Astrocyte (in vitro differentiated cells and primary cell): ENCODE measurements around the gene FNDC3A. TPM values are rescaled to one million over a fixed set of nuclear protein-coding genes. Genes with fewer than 3 reads are reported as not detected.

Experiments
- DNase-seq: peaks from one replicate; pipeline ENCODE4 v3.0.0-alpha.2; 2010; ENCODE audit warnings: low read depth
- FAIRE-seq: peaks from 2 replicates; lab custom pipeline; 2011; peaks lifted over from hg19 to GRCh38; lab: Jason Lieb, UNC
- H2AFZ ChIP-seq: 2 replicates; pipeline ENCODE4 v1.6.0; 2012; ENCODE audit warnings: low read depth, low read length, inconsistent platforms
- H3K27ac ChIP-seq: 2 replicates; pipeline ENCODE4 v1.5.1; 2011; ENCODE audit warnings: low read depth, low read length, inconsistent platforms
- H3K27me3 ChIP-seq: 2 replicates; pipeline ENCODE4 v1.6.0; 2011; ENCODE audit warnings: low read length, inconsistent platforms; ENCODE audit not compliant: insufficient read depth
- H3K36me3 ChIP-seq: 2 replicates; pipeline ENCODE4 v1.5.1; 2011; ENCODE audit warnings: low read length, inconsistent platforms; ENCODE audit not compliant: insufficient read depth
- H3K4me1 ChIP-seq: 2 replicates; pipeline ENCODE4 v1.5.1; 2011; ENCODE audit warnings: low read length, inconsistent platforms; ENCODE audit not compliant: insufficient read depth
- H3K4me2 ChIP-seq: 2 replicates; pipeline ENCODE4 v1.6.0; 2012; ENCODE audit warnings: low read length, inconsistent platforms
- H3K4me3 ChIP-seq: 2 replicates; pipeline ENCODE4 v1.5.1; 2011; ENCODE audit warnings: low read depth, mild to moderate bottlenecking, low read length, inconsistent platforms; ENCODE audit not compliant: insufficient read depth
- H3K79me2 ChIP-seq: 2 replicates; pipeline ENCODE4 v1.6.0; 2012; ENCODE audit warnings: mild to moderate bottlenecking, low read length, inconsistent platforms; ENCODE audit not compliant: insufficient read depth
- H3K9ac ChIP-seq: 2 replicates; pipeline ENCODE4 v1.6.0; 2012; ENCODE audit warnings: mild to moderate bottlenecking, low read length, inconsistent platforms
- H3K9me3 ChIP-seq: 2 replicates; pipeline ENCODE4 v1.5.1; 2012; ENCODE audit warnings: low read depth, mild to moderate bottlenecking, low read length, inconsistent platforms; ENCODE audit not compliant: insufficient read depth
- H4K20me1 ChIP-seq: 2 replicates; pipeline ENCODE4 v1.6.0; 2012; ENCODE audit warnings: low read length, inconsistent platforms; ENCODE audit not compliant: insufficient read depth
- H3K27ac Mint-ChIP-seq: one replicate; pipeline ENCODE4 v1.8.0; 2021; ENCODE audit warnings: mild to moderate bottlenecking, mixed read lengths; ENCODE audit not compliant: unreplicated experiment
- H3K27me3 Mint-ChIP-seq: one replicate; pipeline ENCODE4 v1.8.0; 2021; ENCODE audit warnings: low read depth, mixed read lengths; ENCODE audit not compliant: unreplicated experiment
- H3K36me3 Mint-ChIP-seq: one replicate; pipeline ENCODE4 v1.8.0; 2021; ENCODE audit warnings: low read depth, mixed read lengths; ENCODE audit not compliant: unreplicated experiment
- H3K4me1 Mint-ChIP-seq: one replicate; pipeline ENCODE4 v1.8.0; 2021; ENCODE audit warnings: low read depth, mixed read lengths; ENCODE audit not compliant: unreplicated experiment
- H3K4me3 Mint-ChIP-seq: one replicate; pipeline ENCODE4 v1.8.0; 2021; ENCODE audit warnings: mild to moderate bottlenecking, moderate library complexity, mixed read lengths; ENCODE audit not compliant: unreplicated experiment
- H3K9me3 Mint-ChIP-seq: one replicate; pipeline ENCODE4 v1.8.0; 2021; ENCODE audit warnings: mild to moderate bottlenecking, mixed read lengths; ENCODE audit not compliant: unreplicated experiment
- CTCF ChIP-seq: IDR thresholded peaks from 2 replicates; pipeline ENCODE4 v1.5.1; 2011; ENCODE audit warnings: low read depth, mild to moderate bottlenecking, inconsistent platforms, low read length, moderate library complexity; ENCODE audit not compliant: insufficient read depth
- EZH2 ChIP-seq: IDR thresholded peaks from 2 replicates; pipeline ENCODE4 v1.6.1; 2012; ENCODE audit warnings: mild to moderate bottlenecking, low read length, inconsistent platforms; ENCODE audit not compliant: insufficient read depth
- total RNA-seq: library from RNA; stranded (reverse); gene quantifications from 2 replicates; pipeline ENCODE4 v1.2.1, GENCODE V29; 2021

FNDC3A gene
- total RNA-seq, 1 donor from 2014 or later, result 82.6 TPM

GRCh38 chr13:48930918-48931317 lies 44.8 kb upstream of the FNDC3A start:
- Histone ChIP-seq H2AFZ (no peak overlapping the region), H3K4me3 (no peak overlapping the region), H3K36me3 (no peaks in the 10 kb centered on the region), H3K79me2 (no peaks in the 10 kb centered on the region), H3K4me2 (no peak overlapping the region), H3K9ac (no peak overlapping the region), H4K20me1 (no peaks in the 10 kb centered on the region), H3K4me1 (no peaks in the 10 kb centered on the region), H3K9me3 (no peaks in the 10 kb centered on the region), H3K27me3 (no peaks in the 10 kb centered on the region), H3K27ac (no peak overlapping the region)
- Mint-ChIP-seq H3K27ac (no peak overlapping the region), H3K4me1 (no peaks in the 10 kb centered on the region), H3K9me3 (peaks cover 4% of the 10 kb centered on the region), H3K36me3 (no peaks in the 10 kb centered on the region), H3K27me3 (no peaks in the 10 kb centered on the region), H3K4me3 (no peak overlapping the region)
- DNase-seq, result no peak
- TF ChIP-seq EZH2 (no peak), CTCF (no peak)
- no peak for FAIRE-seq

- no peak overlapping the region for H3K27ac Mint-ChIP-seq
- no peaks in the 10 kb centered on the region for H3K36me3 Mint-ChIP-seq
- no peaks in the 10 kb centered on the region for H3K4me1 Mint-ChIP-seq
- H4K20me1 ChIP-seq, result no peaks in the 10 kb centered on the region
- no peak overlapping the region for H3K9ac ChIP-seq
- no peaks in the 10 kb centered on the region for H3K27me3 ChIP-seq
- DNase-seq (no peak), FAIRE-seq (no peak)
- no peak overlapping the region for H2AFZ ChIP-seq
- H3K27ac ChIP-seq, result no peak overlapping the region
- no peaks in the 10 kb centered on the region for H3K9me3 ChIP-seq
- H3K79me2 ChIP-seq, result no peaks in the 10 kb centered on the region
- H3K4me1 ChIP-seq, result peaks cover 4% of the 10 kb centered on the region
- no peak overlapping the region for H3K4me2 ChIP-seq
- TF ChIP-seq EZH2 (no peak), CTCF (no peak)
- no peak overlapping the region for H3K4me3 ChIP-seq
- H3K9me3 Mint-ChIP-seq, result peaks cover 3% of the 10 kb centered on the region
- no peaks in the 10 kb centered on the region for H3K27me3 Mint-ChIP-seq
- no peaks in the 10 kb centered on the region for H3K36me3 ChIP-seq
- H3K4me3 Mint-ChIP-seq, result no peak overlapping the region
Observed at GRCh38 chr13:48938308-48938943, 37.3 kb upstream of the FNDC3A start.

- Mint-ChIP-seq H3K4me3 (no peak overlapping the region), H3K9me3 (no peaks in the 10 kb centered on the region), H3K36me3 (no peaks in the 10 kb centered on the region), H3K4me1 (no peaks in the 10 kb centered on the region), H3K27me3 (no peaks in the 10 kb centered on the region), H3K27ac (no peak overlapping the region)
- Histone ChIP-seq H4K20me1 (no peaks in the 10 kb centered on the region), H3K27ac (no peak overlapping the region), H3K4me2 (no peak overlapping the region), H3K4me3 (no peak overlapping the region), H3K9ac (no peak overlapping the region), H3K79me2 (no peaks in the 10 kb centered on the region), H3K4me1 (peaks cover 4% of the 10 kb centered on the region), H3K9me3 (no peaks in the 10 kb centered on the region), H2AFZ (no peak overlapping the region), H3K36me3 (no peaks in the 10 kb centered on the region), H3K27me3 (no peaks in the 10 kb centered on the region)
- DNase-seq (no peak), FAIRE-seq (no peak)
- TF ChIP-seq CTCF, result no peak
- TF ChIP-seq EZH2, result no peak
Observed at GRCh38 chr13:48939728-48940127, 36.0 kb upstream of the FNDC3A start.
